Loucy (cell line): ENCODE measurements around the gene CDH22.

ENCODE experiments used
- H2AFZ ChIP-seq: fragments of 200-600 bp; sonication (generic); 2 replicates; pipeline ENCODE4 v1.6.0; 2016; ENCODE audit warnings: antibody characterized with exemption, mild to moderate bottlenecking, low read length, moderate library complexity
- H3F3A ChIP-seq: fragments of 200-600 bp; 2 replicates; pipeline ENCODE4 v1.6.0; 2016; ENCODE audit warnings: antibody characterized with exemption, low read depth, mild to moderate bottlenecking
- H3K27me3 ChIP-seq: fragments of 200-600 bp; sonication (generic); 2 replicates; pipeline ENCODE4 v1.6.1; 2014; ENCODE audit warnings: low read length, mild to moderate bottlenecking; ENCODE audit not compliant: insufficient read depth, poor library complexity, severe bottlenecking
- H3K36me3 ChIP-seq: fragments of 200-600 bp; sonication (generic); 2 replicates; pipeline ENCODE4 v1.6.1; 2016; ENCODE audit warnings: low read length; ENCODE audit not compliant: insufficient read depth
- H3K4me1 ChIP-seq: fragments of 200-600 bp; sonication (generic); 2 replicates; pipeline ENCODE4 v1.5.1; 2014; ENCODE audit warnings: low read length, mild to moderate bottlenecking; ENCODE audit not compliant: insufficient read depth, poor library complexity, severe bottlenecking
- H3K4me2 ChIP-seq: fragments of 200-600 bp; sonication (generic); 2 replicates; pipeline ENCODE4 v1.6.0; 2014; ENCODE audit warnings: antibody characterized with exemption, low read length, low read depth, mild to moderate bottlenecking; ENCODE audit not compliant: poor library complexity, severe bottlenecking
- H3K4me3 ChIP-seq: fragments of 200-600 bp; sonication (generic); 2 replicates; pipeline ENCODE4 v1.5.1; 2014; ENCODE audit warnings: low read length, mild to moderate bottlenecking, mixed read lengths; ENCODE audit not compliant: poor library complexity, severe bottlenecking
- H3K79me2 ChIP-seq: fragments of 200-600 bp; sonication (generic); 2 replicates; pipeline ENCODE4 v1.6.1; 2014; ENCODE audit warnings: low read length; ENCODE audit not compliant: insufficient read depth
- H3K9ac ChIP-seq: fragments of 200-600 bp; sonication (generic); 2 replicates; pipeline ENCODE4 v1.6.0; 2014; ENCODE audit warnings: mild to moderate bottlenecking, low read depth, low read length, moderate library complexity; ENCODE audit not compliant: poor library complexity, severe bottlenecking
- H3K9me2 ChIP-seq: fragments of 200-600 bp; sonication (generic); replicated peaks from 2 replicates; pipeline ENCODE4 v1.6.1; 2016; ENCODE audit warnings: low read depth, low read length, mixed read lengths
- H3K9me3 ChIP-seq: fragments of 200-600 bp; sonication (generic); 2 replicates; pipeline ENCODE4 v1.6.1; 2014; ENCODE audit warnings: mild to moderate bottlenecking, antibody characterized with exemption, low read length, low read depth; ENCODE audit not compliant: insufficient read depth
- H4K20me1 ChIP-seq: fragments of 200-600 bp; sonication (generic); 2 replicates; pipeline ENCODE4 v1.6.0; 2014; ENCODE audit warnings: antibody characterized with exemption, low read length, mild to moderate bottlenecking; ENCODE audit not compliant: insufficient read depth, poor library complexity, severe bottlenecking
- CTCF ChIP-seq: fragments of 200-600 bp; sonication (generic); conservative IDR thresholded peaks from 2 replicates; pipeline ENCODE4 v1.5.1; 2014; ENCODE audit warnings: mild to moderate bottlenecking, antibody characterized with exemption, low read length
- EZH2phosphoT487 ChIP-seq: fragments of 200-600 bp; IDR thresholded peaks from 2 replicates; pipeline ENCODE4 v1.6.1; 2018; ENCODE audit warnings: antibody characterized with exemption, mild to moderate bottlenecking, moderate library complexity, borderline replicate concordance

Gene CDH22

DNA sequence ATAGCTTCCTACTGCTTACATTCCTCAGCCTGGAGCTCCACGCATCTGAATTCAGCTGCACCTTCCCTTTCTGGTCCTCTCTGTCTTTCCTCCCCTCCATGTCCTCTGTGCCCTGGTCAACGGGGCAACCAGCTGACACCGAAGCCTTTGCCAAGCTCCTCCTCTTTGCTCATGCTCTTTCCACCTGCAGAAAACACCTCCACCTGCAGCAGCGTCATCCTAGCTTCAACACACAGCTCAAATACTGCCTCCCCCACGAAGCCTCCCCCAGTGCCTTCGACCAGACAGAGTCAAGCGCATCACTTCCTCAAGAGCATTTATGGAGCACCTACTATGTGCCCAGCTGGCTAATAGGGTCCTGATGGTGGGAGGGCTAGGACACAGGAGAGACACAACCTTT lies 9.2 kb downstream of the CDH22 start:
- no peak overlapping the region for H3K4me2 ChIP-seq
- no peak overlapping the region for H3K4me3 ChIP-seq
- H3K4me1 ChIP-seq, result no peaks in the 10 kb centered on the region
- H3K79me2 ChIP-seq, result no peaks in the 10 kb centered on the region
- H4K20me1 ChIP-seq, result no peaks in the 10 kb centered on the region
- H3F3A ChIP-seq, result no peaks in the 10 kb centered on the region
- no peaks in the 10 kb centered on the region for H3K9me2 ChIP-seq
- H3K27me3 ChIP-seq, result no peaks in the 10 kb centered on the region
- TF ChIP-seq CTCF (no peak), EZH2phosphoT487 (no peak)
- no peaks in the 10 kb centered on the region for H3K9me3 ChIP-seq
- H3K9ac ChIP-seq, result no peak overlapping the region
- no peak overlapping the region for H2AFZ ChIP-seq
- H3K36me3 ChIP-seq, result no peaks in the 10 kb centered on the region

- Histone ChIP-seq H4K20me1 (no peaks in the 10 kb centered on the region), H3K79me2 (no peaks in the 10 kb centered on the region), H3K4me3 (no peak overlapping the region), H3K9me2 (no peaks in the 10 kb centered on the region), H2AFZ (no peak overlapping the region), H3K27me3 (no peaks in the 10 kb centered on the region), H3F3A (no peaks in the 10 kb centered on the region), H3K9ac (no peak overlapping the region), H3K4me1 (no peaks in the 10 kb centered on the region), H3K4me2 (no peak overlapping the region), H3K9me3 (no peaks in the 10 kb centered on the region), H3K36me3 (no peaks in the 10 kb centered on the region)
- no peak for TF ChIP-seq EZH2phosphoT487
- no peak for TF ChIP-seq CTCF
Measured at GRCh38 chr20:46298374-46298773, 9.9 kb downstream of the CDH22 start.

GRCh38 chr20:46296526-46297250 lies 11.6 kb downstream of the CDH22 start:
- no peaks in the 10 kb centered on the region for H3K79me2 ChIP-seq
- no peaks in the 10 kb centered on the region for H3K27me3 ChIP-seq
- H3K9ac ChIP-seq, result no peak overlapping the region
- no peak for TF ChIP-seq EZH2phosphoT487
- no peak for TF ChIP-seq CTCF
- no peaks in the 10 kb centered on the region for H3F3A ChIP-seq
- H2AFZ ChIP-seq, result no peak overlapping the region
- no peak overlapping the region for H3K4me2 ChIP-seq
- no peaks in the 10 kb centered on the region for H4K20me1 ChIP-seq
- H3K9me2 ChIP-seq, result no peaks in the 10 kb centered on the region
- no peak overlapping the region for H3K4me3 ChIP-seq
- no peaks in the 10 kb centered on the region for H3K9me3 ChIP-seq
- no peaks in the 10 kb centered on the region for H3K36me3 ChIP-seq
- H3K4me1 ChIP-seq, result no peaks in the 10 kb centered on the region
